ENCODE results near the gene FKBP6. TPM values are rescaled to one million over a fixed set of nuclear protein-coding genes. Genes with fewer than 3 reads are reported as not detected.

Gene FKBP6
- total RNA-seq, 1 donor from 2014 or later = not detected

DNA sequence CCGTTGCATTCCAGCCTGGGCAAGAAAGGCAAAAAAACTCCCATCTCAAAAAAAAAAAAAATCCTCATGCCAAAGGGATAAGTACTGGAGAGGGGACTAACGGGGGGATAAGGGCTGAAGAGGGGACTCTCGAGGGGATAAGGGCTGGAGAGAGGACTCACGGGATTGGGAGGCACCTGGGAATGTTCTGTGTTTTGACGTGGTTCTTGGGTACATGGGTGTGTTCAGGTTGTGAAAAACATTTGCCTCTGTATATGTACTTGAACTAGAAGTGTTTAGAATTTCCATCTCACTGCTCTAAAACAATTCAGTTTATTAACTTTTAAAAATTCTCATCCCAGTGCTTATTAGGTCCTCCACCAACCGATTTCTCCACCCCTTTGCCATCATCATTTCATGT, 4.5 kb downstream of the FKBP6 start:
- DNase-seq (ENCODE audit: low spot score) = no peak
- no peak overlapping the region for H3K4me3 Mint-ChIP-seq (ENCODE audit: unreplicated experiment)
- no peak overlapping the region for H3K27ac Mint-ChIP-seq (ENCODE audit: unreplicated experiment)
- H3K4me1 Mint-ChIP-seq (ENCODE audit: low read depth) = peaks cover 9% of the 10 kb centered on the region
- H3K36me3 Mint-ChIP-seq (ENCODE audit: low read depth) = no peaks in the 10 kb centered on the region
- TF ChIP-seq, protein P1, sequence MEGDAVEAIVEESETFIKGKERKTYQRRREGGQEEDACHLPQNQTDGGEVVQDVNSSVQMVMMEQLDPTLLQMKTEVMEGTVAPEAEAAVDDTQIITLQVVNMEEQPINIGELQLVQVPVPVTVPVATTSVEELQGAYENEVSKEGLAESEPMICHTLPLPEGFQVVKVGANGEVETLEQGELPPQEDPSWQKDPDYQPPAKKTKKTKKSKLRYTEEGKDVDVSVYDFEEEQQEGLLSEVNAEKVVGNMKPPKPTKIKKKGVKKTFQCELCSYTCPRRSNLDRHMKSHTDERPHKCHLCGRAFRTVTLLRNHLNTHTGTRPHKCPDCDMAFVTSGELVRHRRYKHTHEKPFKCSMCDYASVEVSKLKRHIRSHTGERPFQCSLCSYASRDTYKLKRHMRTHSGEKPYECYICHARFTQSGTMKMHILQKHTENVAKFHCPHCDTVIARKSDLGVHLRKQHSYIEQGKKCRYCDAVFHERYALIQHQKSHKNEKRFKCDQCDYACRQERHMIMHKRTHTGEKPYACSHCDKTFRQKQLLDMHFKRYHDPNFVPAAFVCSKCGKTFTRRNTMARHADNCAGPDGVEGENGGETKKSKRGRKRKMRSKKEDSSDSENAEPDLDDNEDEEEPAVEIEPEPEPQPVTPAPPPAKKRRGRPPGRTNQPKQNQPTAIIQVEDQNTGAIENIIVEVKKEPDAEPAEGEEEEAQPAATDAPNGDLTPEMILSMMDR (IDR thresholded peaks at IDR 0.05) = no peak
- no peaks in the 10 kb centered on the region for H3K27me3 Mint-ChIP-seq (ENCODE audit: low read depth)
- no peaks in the 10 kb centered on the region for H3K9me3 Mint-ChIP-seq (ENCODE audit: low read depth)

DNA sequence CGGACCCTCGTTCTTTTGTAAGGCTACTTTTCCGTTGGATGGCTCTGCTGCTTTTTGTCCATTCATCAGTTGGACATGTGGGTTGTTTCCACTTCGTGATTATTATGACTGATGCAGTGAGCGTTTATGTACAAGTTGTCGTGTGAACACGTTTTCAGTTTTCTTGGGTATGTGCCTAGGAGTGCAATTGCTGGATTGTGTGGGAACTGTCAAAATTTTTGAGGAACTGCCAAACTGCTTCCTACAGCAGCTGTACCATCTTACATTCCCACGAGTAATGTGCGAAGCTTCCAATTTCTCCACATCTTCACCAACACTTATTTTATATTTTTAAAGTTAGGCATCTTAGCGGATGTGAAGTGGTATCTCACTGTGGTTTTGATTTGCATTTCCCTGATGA, 10.4 kb downstream of the FKBP6 start:
- Mint-ChIP-seq H3K4me1 (ENCODE audit: low read depth) (peaks cover 18% of the 10 kb centered on the region), H3K27ac (ENCODE audit: unreplicated experiment) (no peak overlapping the region), H3K9me3 (ENCODE audit: low read depth) (no peaks in the 10 kb centered on the region), H3K27me3 (ENCODE audit: low read depth) (no peaks in the 10 kb centered on the region), H3K4me3 (ENCODE audit: unreplicated experiment) (no peak overlapping the region), H3K36me3 (ENCODE audit: low read depth) (no peaks in the 10 kb centered on the region)
- TF ChIP-seq, protein P1 (IDR thresholded peaks at IDR 0.05) = no peak
- DNase-seq (ENCODE audit: low spot score) = no peak

DNA sequence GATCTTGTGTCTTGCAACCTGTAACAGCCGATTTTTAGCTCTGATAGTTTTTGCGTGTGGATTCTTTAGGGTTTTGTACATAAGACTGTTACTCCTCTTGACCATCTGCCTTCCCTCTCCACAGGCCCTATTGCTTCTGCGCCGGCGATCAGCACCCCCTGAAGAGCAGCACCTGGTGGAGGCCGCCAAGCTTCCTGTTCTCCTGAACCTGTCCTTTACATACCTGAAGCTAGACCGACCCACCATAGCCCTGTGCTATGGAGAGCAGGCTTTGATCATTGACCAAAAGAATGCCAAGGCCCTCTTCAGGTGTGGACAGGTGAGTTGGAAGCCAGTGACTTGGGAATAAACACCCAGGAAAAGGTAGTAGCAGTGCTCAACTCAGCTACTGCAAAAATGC, 12.6 kb downstream of the FKBP6 start:
- H3K4me1 Mint-ChIP-seq (ENCODE audit: low read depth) = peaks cover 18% of the 10 kb centered on the region
- DNase-seq (ENCODE audit: low spot score) = no peak
- no peak overlapping the region for H3K4me3 Mint-ChIP-seq (ENCODE audit: unreplicated experiment)
- no peaks in the 10 kb centered on the region for H3K36me3 Mint-ChIP-seq (ENCODE audit: low read depth)
- H3K27ac Mint-ChIP-seq (ENCODE audit: unreplicated experiment) = no peak overlapping the region
- no peaks in the 10 kb centered on the region for H3K27me3 Mint-ChIP-seq (ENCODE audit: low read depth)
- H3K9me3 Mint-ChIP-seq (ENCODE audit: low read depth) = no peaks in the 10 kb centered on the region
- TF ChIP-seq, protein P1 (IDR thresholded peaks at IDR 0.05) = no peak

DNA sequence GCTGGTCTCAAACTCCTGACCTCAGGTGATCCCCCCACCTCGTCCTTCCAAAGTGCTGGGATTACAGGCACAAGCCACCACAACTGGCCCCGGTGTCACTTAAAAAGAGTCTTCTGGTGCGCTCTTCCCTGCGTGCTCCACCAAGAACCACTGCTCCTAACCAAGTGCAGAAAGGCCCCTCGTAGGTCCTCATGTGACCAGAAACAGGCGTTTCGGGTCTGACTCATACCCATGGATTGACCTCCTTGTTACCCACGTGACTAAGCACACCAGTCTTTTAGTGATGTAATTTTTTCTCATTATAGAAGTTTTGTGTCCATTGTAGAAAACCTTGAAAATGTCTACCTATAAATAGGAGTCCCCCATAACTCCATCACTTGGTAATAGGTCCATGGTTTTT, 13.9 kb downstream of the FKBP6 start:
- Mint-ChIP-seq H3K36me3 (ENCODE audit: low read depth) (no peaks in the 10 kb centered on the region), H3K27me3 (ENCODE audit: low read depth) (no peaks in the 10 kb centered on the region), H3K4me1 (ENCODE audit: low read depth) (peaks cover 20% of the 10 kb centered on the region), H3K4me3 (ENCODE audit: unreplicated experiment) (no peak overlapping the region), H3K9me3 (ENCODE audit: low read depth) (no peaks in the 10 kb centered on the region), H3K27ac (ENCODE audit: unreplicated experiment) (no peak overlapping the region)
- no peak for DNase-seq (ENCODE audit: low spot score)
- TF ChIP-seq, protein P1 (IDR thresholded peaks at IDR 0.05) = no peak

DNA sequence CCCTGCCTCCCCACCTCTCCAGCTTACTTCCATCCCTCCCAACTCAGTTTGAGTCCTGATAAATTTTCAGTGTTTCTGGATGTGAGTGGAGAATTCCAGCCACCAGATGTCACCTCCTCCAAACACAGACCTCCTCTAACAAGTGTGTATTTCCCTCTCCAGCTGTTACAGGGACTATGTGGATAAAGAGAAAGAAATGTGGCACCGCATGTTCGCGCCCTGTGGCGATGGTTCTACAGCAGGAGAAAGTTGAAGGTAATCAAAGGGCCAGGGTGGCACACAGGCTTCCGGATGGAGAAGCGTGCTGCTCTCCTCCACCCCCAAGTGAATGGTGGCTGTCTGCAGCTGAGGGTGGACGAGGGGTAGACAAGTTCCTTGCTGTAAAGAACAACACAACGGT, 14.7 kb downstream of the FKBP6 start:
- H3K4me1 Mint-ChIP-seq (ENCODE audit: low read depth) = peaks cover 20% of the 10 kb centered on the region
- H3K27me3 Mint-ChIP-seq (ENCODE audit: low read depth) = no peaks in the 10 kb centered on the region
- TF ChIP-seq, protein P1 (IDR thresholded peaks at IDR 0.05) = peak; percentile 86
- no peaks in the 10 kb centered on the region for H3K9me3 Mint-ChIP-seq (ENCODE audit: low read depth)
- H3K36me3 Mint-ChIP-seq (ENCODE audit: low read depth) = no peaks in the 10 kb centered on the region
- H3K27ac Mint-ChIP-seq (ENCODE audit: unreplicated experiment) = no peak overlapping the region
- no peak overlapping the region for H3K4me3 Mint-ChIP-seq (ENCODE audit: unreplicated experiment)
- no peak for DNase-seq (ENCODE audit: low spot score)

All from chondrocyte (in vitro differentiated cells).